GM06990 (cell line): ENCODE results near the gene HBG2.

Experiments used
- DNase-seq: peaks from one replicate; pipeline ENCODE4 v3.0.0-alpha.2; 2011; ENCODE audit not compliant: insufficient read length; ENCODE audit errors: extremely low read depth
- H3K27me3 ChIP-seq: replicated peaks from 2 replicates; pipeline ENCODE4 v1.6.0; 2011; ENCODE audit warnings: low read length; ENCODE audit not compliant: control insufficient read depth, insufficient read depth
- H3K36me3 ChIP-seq: 2 replicates; pipeline ENCODE4 v1.5.1; 2011; ENCODE audit warnings: low read length; ENCODE audit not compliant: control insufficient read depth, insufficient read depth
- H3K4me3 ChIP-seq: replicated peaks from 2 replicates; pipeline ENCODE4 v1.5.1; 2011; ENCODE audit warnings: low read depth, mild to moderate bottlenecking, control low read depth, low read length
- CTCF ChIP-seq: IDR thresholded peaks from 2 replicates; pipeline ENCODE4 v1.5.1; 2011; ENCODE audit warnings: low read length, control low read depth, mild to moderate bottlenecking, inconsistent platforms; ENCODE audit not compliant: insufficient read depth, poor library complexity, severe bottlenecking

HBG2 gene

GRCh38 chr11:5284637-5285036 lies 30.1 kb upstream of the HBG2 start:
- no peak for DNase-seq
- no peaks in the 10 kb centered on the region for H3K27me3 ChIP-seq
- no peaks in the 10 kb centered on the region for H3K36me3 ChIP-seq
- TF ChIP-seq CTCF: no peak
- H3K4me3 ChIP-seq: no peak overlapping the region

GRCh38 chr11:5283882-5284281 lies 29.3 kb upstream of the HBG2 start:
- no peak overlapping the region for H3K4me3 ChIP-seq
- TF ChIP-seq CTCF: no peak
- no peak for DNase-seq

GRCh38 chr11:5283086-5283485 lies 28.5 kb upstream of the HBG2 start:
- TF ChIP-seq CTCF: no peak
- no peaks in the 10 kb centered on the region for H3K27me3 ChIP-seq

More at GRCh38 chr11:5283882-5284281, 29.3 kb upstream of the HBG2 start:
- Histone ChIP-seq H3K36me3 (no peaks in the 10 kb centered on the region), H3K27me3 (no peaks in the 10 kb centered on the region)

GRCh38 chr11:5282628-5283027 lies 28.0 kb upstream of the HBG2 start:
- DNase-seq: no peak
- no peak for TF ChIP-seq CTCF
- H3K4me3 ChIP-seq: no peak overlapping the region
- no peaks in the 10 kb centered on the region for H3K27me3 ChIP-seq
- H3K36me3 ChIP-seq: no peaks in the 10 kb centered on the region

More at GRCh38 chr11:5283086-5283485, 28.5 kb upstream of the HBG2 start:
- Histone ChIP-seq H3K36me3 (no peaks in the 10 kb centered on the region), H3K4me3 (no peak overlapping the region)
- no peak for DNase-seq

GRCh38 chr11:5281596-5281995 lies 27.0 kb upstream of the HBG2 start:
- Histone ChIP-seq H3K36me3 (no peaks in the 10 kb centered on the region), H3K4me3 (no peak overlapping the region), H3K27me3 (no peaks in the 10 kb centered on the region)
- TF ChIP-seq CTCF: no peak
- DNase-seq: no peak

GRCh38 chr11:5280582-5281102 lies 26.1 kb upstream of the HBG2 start:
- Histone ChIP-seq H3K4me3 (no peak overlapping the region), H3K36me3 (no peaks in the 10 kb centered on the region), H3K27me3 (no peaks in the 10 kb centered on the region)
- DNase-seq: peak; percentile 53
- TF ChIP-seq CTCF: no peak
